AML-193 (cell line): ENCODE results near the gene RALGPS2.

ENCODE experiments used
- DNase-seq, 2 experiments: peaks; one replicate each; lab custom pipeline; 2025; lab: John Stamatoyannopoulos, UW

Gene RALGPS2

GRCh38 chr1:178962853-178963711, 238.0 kb downstream of the RALGPS2 start:
- DNase-seq = no peak

DNA sequence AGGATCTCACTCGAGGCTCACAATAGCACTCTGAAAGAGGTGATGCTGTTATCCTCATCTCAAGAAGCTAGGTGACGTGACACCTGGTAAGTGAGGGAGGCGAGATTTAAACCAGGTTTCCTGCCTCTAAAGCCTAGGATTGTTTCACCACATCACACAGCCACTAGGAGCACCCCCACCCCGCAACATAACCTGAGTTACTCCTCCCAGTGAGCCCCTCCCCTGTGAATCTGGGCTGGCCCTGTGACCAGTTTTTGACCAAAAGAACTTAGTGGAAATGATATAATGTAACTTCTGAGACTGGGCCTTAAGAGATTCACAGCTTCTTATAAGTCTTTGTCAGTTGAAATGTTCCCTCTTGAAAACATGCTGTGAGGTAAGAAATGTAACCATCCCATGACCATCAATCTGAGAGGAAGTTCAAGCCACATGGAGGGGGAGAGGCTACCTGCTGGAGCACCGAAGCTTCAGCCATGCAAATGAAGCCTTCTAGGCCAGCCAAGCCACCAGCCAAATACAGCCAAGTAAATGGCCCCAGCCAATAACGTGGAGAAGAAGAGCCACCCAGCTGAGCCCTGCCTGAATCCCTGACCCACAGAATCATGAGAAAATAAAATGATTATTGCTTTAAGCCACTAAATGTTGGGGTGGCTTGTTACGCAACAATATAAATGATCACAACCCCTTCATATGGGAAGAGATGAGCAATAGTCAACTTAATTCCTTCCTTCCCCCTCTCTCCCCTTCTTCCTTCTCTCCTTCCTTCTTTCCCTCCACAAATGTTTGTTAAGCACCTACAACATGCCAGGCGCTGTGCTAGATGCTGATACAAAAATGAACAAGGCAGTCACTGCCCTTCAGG, 239.7 kb downstream of the RALGPS2 start:
- no peak for DNase-seq

GRCh38 chr1:178966312-178966711, 241.3 kb downstream of the RALGPS2 start:
- no peak for DNase-seq

DNA sequence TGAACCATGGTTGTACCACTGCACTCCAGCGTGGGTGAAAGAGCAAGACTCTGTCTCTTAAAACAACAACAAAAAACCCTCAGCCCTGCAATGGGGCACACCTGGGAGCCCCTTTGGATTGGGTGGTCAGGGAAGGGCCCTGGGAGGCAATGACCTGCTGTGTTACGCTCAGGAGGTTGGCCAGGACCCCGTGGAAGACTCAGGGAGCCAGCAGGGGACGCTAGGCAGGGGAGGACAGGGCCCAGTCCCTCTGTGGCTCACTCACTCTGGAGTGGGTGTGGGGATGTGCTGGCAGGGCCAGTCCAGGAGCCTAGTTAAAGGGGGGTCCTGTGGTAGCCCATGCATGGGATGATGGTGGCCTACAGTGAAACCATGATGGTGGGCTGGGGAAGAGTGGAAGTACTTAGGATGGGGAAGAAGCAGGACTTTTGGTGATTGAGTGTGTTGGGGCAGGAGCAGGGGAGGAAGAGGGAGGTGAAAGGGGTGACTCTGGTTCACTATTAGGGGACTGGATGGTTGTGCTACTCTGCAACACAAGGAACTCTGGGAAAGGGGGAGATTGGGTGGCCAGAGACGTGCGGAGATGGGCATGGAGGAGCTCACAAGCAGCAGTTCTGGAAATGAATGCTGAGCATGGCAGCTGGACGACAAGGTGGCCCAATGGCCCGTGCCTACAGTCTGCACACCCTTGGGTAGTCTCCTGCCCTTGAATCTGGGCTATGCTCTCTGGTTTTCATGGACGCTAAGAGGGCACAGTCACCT, 244.4 kb downstream of the RALGPS2 start:
- no peak for DNase-seq

- no peak for DNase-seq
Observed at GRCh38 chr1:178970184-178970583, 245.1 kb downstream of the RALGPS2 start.
